NCI-H2227 (cell line): ENCODE results near the gene C5AR2.
"Not testable (repeated sequence)": the region's sequence is repeated elsewhere in the genome, so short reads cannot be mapped to it uniquely, and the experiment has no call there.

Experiments
- DNase-seq: peaks from one replicate; lab custom pipeline; 2025; ENCODE audit not compliant: unreplicated experiment; lab: John Stamatoyannopoulos, UW

C5AR2 gene

GRCh38 chr19:47323409-47323808 is 8.6 kb upstream of the C5AR2 start:
- no peak for DNase-seq

DNA sequence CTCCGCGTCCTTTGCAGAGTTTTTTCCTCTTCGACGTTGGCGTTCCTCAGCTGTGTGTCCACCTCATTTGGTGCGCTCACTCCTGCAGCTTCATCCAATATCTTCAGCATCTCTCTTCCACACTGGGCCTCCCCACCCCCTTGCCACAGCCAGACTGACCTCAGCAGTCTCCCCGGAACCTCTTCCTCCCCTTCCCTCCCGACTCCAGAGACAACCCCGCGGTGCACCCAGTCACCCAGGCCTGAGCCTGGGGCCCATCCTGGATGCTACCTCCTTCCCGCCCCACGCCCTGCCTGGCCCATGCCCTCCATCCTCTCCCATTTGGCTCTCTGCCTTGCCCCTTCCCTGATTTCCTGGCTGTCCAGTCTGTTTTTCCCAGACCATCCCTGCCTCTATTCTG is 8.1 kb upstream of the C5AR2 start:
- no peak for DNase-seq

- no peak for DNase-seq
Measured at GRCh38 chr19:47324502-47324901, 7.5 kb upstream of the C5AR2 start.

- no peak for DNase-seq
Measured at GRCh38 chr19:47330466-47330869, 1.5 kb upstream of the C5AR2 start.

GRCh38 chr19:47331490-47331889 is 485 bp upstream of the C5AR2 start:
- DNase-seq = no peak

- DNase-seq = not testable (repeated sequence)
Measured at GRCh38 chr19:47336765-47337718, 5.1 kb downstream of the C5AR2 start.

DNA sequence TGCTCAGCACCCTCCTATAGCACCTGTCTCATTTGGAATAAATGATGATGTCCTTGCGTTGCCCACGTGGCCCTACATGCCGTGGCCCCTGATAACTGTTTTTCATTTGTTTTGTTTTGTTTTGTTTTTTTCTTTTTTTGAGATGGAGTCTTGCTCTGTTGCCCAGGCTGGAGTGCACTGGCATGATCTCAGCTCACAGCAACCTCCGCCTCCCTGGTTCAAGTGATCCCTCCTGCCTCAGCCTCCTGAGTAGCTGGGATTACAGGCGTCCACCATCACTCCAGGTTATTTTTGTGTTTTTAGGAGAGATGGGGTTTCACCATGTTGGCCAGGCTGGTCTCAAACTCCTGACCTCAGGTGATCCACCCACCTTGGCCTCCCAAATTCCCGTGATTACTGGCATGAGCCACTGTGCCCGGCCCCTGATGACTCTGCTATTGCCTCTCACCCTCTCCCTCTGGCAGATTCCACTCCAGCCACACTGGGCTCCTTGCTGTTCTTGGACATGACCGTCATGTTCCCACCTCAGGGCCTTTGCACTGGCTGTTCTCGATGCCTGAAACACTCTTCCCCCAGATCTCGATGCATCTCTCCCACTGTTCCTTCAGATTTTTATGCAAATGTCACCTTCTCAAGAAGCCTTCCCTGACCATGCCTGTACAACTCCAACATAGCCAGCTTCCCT is 7.4 kb downstream of the C5AR2 start:
- DNase-seq = no peak

- DNase-seq = no peak
Measured at GRCh38 chr19:47340477-47341208, 8.7 kb downstream of the C5AR2 start.

- no peak for DNase-seq
Measured at GRCh38 chr19:47341734-47342133, 9.8 kb downstream of the C5AR2 start.

GRCh38 chr19:47343194-47343802 is 11.3 kb downstream of the C5AR2 start:
- DNase-seq = no peak

DNA sequence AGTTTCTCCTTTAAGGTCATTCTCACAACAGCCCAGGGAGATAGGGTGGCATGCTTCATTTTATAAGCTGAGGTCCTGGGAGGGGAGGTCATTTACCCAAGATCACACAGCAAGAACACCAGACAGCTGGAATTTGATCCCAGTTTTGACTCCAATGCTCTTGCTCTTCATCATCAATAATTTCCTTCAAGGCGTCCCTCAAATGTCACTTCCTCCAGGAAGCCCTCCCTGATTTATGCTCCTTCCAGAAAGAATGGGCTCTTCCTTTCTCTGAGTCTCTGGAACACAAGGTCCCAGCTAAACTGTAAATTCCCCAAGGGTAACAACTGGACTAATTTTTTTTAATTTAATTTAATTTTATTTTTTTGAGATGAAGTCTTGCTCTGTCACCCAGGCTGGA is 12.4 kb downstream of the C5AR2 start:
- DNase-seq = no peak

GRCh38 chr19:47346024-47346423 is 14.0 kb downstream of the C5AR2 start:
- DNase-seq = not testable (repeated sequence)

- peak; percentile 97 for DNase-seq
Measured at GRCh38 chr19:47348819-47349795, 17.1 kb downstream of the C5AR2 start, which contains the start of gene DHX34. Gene DHX34, plus strand, starts transcription at chr19:47349315. Its CDS starts 3,716 bp downstream, at chr19:47353031.

DNA sequence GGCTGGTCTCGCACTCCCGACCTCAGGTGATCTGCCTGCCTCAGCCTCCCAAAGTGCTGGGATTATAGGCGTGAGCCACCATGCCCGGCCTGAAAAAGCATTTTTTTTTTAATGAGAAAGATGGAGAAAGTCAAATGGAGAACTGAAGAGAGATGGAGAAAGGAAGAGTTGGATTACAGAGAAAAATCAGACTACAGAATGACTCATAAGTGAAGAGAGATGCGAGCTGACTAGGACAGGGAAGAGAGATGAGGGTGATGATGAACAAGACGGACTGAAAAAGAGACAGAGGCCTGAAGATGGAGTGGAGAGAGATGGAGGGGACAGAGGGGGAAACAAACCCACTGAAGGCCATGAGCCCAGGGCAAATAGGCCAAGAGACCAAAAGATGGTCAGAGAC is 18.7 kb downstream of the C5AR2 start:
- no peak for DNase-seq

DNA sequence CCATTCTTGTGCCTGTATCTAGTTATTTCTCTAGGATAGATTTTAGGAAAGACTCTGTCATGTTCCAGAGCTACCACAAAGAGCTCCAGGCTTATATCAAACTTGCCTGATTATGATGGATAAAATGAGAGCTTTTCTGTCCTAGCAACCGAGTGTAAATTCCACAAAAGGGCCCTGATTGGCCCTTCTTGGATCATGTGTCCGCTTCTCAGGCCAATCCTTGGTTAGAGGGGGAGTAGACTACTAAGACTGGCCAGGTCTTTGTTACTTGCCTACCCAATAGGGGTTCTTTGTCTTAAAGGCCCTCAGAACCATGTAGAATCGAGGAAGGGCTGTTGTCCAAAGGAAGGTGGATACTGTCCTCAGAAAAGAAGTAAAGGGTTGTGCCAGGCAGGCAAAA is 19.6 kb downstream of the C5AR2 start:
- peak; percentile 25 for DNase-seq

- DNase-seq = no peak
Measured at GRCh38 chr19:47352095-47352494, 20.1 kb downstream of the C5AR2 start.

- DNase-seq = no peak
Measured at GRCh38 chr19:47353307-47353712, 21.3 kb downstream of the C5AR2 start.

- DNase-seq = no peak
Measured at GRCh38 chr19:47356900-47357299, 24.9 kb downstream of the C5AR2 start.

DNA sequence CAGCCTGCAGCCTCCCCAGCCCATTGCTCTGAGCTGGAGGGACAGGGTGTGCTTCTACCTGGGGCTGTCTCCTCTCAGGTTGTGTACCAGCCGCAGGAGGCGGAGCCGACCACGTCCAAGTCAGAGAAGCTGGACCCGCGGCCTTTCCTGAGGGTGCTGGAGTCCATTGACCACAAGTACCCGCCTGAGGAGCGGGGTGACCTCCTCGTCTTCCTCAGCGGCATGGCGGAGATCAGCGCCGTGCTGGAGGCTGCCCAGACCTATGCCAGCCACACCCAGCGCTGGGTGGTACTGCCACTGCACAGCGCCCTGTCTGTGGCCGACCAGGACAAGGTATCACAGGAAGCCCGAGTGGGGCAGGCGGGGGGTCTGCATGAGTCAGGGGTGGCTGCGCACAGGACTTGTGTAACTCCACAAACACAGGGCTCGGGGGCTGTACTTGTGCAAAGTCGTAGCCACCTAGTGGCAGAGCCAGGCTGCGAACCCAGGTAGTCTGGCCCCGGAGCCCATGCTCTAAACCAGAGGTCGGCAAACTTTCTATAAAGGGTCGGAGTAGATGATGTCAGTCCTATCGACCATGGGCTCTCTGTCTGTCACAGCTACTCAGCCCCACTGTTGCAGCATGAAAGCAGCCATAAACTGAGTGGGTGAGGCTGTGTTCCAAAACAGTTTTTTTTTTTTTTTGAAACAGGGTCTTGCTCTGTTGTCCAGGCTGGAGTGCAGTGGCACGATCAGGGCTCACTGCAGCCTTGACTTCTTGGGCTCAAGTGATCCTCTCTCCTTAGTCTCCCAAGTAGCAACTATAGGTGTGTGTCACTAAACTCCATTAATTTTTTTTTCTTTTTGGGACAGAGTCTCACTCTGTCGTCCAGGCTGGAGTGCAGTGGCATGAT is 26.1 kb downstream of the C5AR2 start:
- no peak for DNase-seq
